GM12874 (cell line): ENCODE data around the gene MS4A18.

Source experiments
- CTCF ChIP-seq: IDR thresholded peaks from 2 replicates; pipeline ENCODE4 v1.5.1; 2011; ENCODE audit warnings: low read depth, mild to moderate bottlenecking, control low read depth, low read length, moderate library complexity; ENCODE audit not compliant: insufficient read depth

MS4A18 gene

GRCh38 chr11:60765355-60765754 is 40.8 kb downstream of the MS4A18 start:
- TF ChIP-seq CTCF = no peak

- no peak for TF ChIP-seq CTCF
Measured at GRCh38 chr11:60766547-60766946, 42.0 kb downstream of the MS4A18 start.

- peak; percentile 52; the same call in 1 of the 2 replicates for TF ChIP-seq CTCF
Measured at GRCh38 chr11:60767388-60767811, 42.9 kb downstream of the MS4A18 start.

GRCh38 chr11:60768202-60768601 is 43.7 kb downstream of the MS4A18 start:
- TF ChIP-seq CTCF = no peak

- no peak for TF ChIP-seq CTCF
Measured at GRCh38 chr11:60769273-60769672, 44.8 kb downstream of the MS4A18 start.

- no peak for TF ChIP-seq CTCF
Measured at GRCh38 chr11:60769811-60770210, 45.3 kb downstream of the MS4A18 start.

GRCh38 chr11:60771146-60771545 is 46.6 kb downstream of the MS4A18 start:
- TF ChIP-seq CTCF = no peak

- no peak for TF ChIP-seq CTCF
Measured at GRCh38 chr11:60771879-60772525, 47.5 kb downstream of the MS4A18 start.
